Peyer's patch (tissue), 4 donors: ENCODE results near the gene GNG3.

ENCODE experiments used
- POLR2A ChIP-seq, 2 donors: fragments of 450-650 bp; IDR thresholded peaks; one replicate each; pipeline ENCODE4 v1.5.1; 2017; ENCODE audit warnings: antibody characterized with exemption in 2 of 2, mild to moderate bottlenecking in 2 of 2, moderate library complexity in 2 of 2
- TF ChIP-seq, protein P1 (sequence below), 6 experiments: fragments of 450-650 bp in 4 of 6; fragments of 200-600 bp in 2 of 6; sonication (generic) in 1 of 6; IDR thresholded peaks; one replicate each; pipeline ENCODE4 v1.5.1; 2017 to 2019; ENCODE audit warnings: antibody characterized with exemption in 6 of 6, mild to moderate bottlenecking in 3 of 6, moderate library complexity in 1 of 6

DNA sequence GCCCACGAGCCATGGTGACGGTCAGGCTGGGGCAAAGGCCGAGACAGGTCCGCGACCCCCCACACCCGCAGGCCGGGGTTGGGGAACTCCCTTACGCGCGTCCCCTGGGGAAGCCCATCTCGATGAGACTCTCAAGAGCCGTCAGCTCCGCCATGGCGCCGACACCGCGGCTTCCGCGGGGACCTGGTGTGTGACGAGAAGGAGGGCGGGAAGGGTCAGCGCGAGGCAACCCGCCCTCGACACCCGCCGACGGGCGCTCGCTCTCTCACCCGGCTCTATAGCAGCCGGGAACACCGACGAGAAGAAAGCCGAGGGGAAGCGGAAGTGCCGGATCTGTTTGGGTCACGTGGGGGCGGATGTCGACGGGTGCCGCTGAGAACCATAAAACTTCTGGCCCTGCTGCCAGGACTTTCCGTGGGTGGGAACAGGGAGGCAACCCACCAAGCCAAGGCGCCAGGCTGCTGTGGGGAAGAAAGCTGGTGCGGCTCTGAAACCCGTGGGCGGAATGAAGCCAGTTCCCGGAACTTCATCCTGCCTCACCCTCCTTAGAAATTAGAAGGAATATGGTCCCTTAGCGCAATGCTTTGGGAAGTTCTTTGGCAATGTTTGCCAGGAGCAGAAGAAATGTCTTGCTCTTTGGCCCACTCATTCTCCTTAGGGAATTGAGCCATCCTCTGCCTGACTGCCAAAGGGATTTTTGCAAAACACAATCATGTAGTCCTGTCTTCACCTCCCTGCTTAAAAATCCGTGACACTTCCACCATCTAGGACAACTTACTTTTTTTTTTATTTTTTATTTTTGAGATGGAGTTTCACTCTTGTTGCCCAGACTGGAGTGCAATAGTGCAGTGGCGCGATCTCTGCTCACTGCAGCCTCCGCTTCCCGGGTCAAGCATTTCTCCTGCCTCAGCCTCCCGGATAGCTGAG lies 28.4 kb upstream of the GNG3 start, which contains the start of gene UBXN1:
- TF ChIP-seq POLR2A (IDR thresholded peaks at IDR 0.05), result peak; percentile 61 to 80
- TF ChIP-seq, protein P1, sequence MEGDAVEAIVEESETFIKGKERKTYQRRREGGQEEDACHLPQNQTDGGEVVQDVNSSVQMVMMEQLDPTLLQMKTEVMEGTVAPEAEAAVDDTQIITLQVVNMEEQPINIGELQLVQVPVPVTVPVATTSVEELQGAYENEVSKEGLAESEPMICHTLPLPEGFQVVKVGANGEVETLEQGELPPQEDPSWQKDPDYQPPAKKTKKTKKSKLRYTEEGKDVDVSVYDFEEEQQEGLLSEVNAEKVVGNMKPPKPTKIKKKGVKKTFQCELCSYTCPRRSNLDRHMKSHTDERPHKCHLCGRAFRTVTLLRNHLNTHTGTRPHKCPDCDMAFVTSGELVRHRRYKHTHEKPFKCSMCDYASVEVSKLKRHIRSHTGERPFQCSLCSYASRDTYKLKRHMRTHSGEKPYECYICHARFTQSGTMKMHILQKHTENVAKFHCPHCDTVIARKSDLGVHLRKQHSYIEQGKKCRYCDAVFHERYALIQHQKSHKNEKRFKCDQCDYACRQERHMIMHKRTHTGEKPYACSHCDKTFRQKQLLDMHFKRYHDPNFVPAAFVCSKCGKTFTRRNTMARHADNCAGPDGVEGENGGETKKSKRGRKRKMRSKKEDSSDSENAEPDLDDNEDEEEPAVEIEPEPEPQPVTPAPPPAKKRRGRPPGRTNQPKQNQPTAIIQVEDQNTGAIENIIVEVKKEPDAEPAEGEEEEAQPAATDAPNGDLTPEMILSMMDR (IDR thresholded peaks at IDR 0.05), result no peak
